ENCODE results near the gene PKLR. TPM values are rescaled to one million over a fixed set of nuclear protein-coding genes. Genes with fewer than 3 reads are reported as not detected.
"Not testable (repeated sequence)": the region's sequence is repeated elsewhere in the genome, so short reads cannot be mapped to it uniquely, and the experiment has no call there.

The PKLR gene
- total RNA-seq, 1 experiment from 2014 or later = 0.17 TPM

DNA sequence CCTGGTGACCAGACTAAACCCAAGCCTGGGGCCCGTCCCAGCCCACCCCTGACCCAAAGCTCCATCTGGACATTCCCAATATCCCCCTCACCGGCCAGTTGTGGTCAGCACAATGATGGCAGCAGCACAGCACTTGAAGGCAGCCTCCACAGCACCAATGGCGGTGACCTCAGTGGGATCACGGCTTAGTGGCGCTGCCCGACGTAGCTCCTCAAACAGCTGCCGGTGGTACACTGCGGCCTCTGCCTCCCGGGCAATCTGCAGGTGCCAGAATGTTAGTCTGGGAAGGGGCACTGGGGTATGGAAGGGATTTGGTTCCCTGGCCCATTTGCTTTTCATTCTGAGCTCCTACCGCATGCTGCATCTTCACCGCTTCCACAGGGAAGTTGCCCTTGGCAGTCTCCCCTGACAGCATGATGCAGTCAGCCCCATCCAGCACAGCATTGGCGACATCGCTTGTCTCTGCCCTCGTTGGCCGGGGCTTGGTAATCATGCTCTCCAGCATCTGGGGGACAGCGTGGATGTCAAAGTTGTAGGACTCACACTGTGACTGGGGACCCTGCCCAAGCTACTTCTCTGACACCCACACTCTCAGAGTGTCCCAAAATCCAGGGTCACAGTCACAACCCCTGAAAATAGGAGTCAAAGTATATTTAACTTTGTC lies 8.0 kb downstream of the PKLR start:
- CTCF ChIA-PET = interaction anchor here (1.6 kb wide), 1 partner anchor 43 kb away, joined by 5 read pairs; no protein-coding TSS in a partner anchor
- TF ChIP-seq, protein P1, sequence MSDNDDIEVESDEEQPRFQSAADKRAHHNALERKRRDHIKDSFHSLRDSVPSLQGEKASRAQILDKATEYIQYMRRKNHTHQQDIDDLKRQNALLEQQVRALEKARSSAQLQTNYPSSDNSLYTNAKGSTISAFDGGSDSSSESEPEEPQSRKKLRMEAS (IDR thresholded peaks at IDR 0.05) = no peak
- TF ChIP-seq POLR2A (IDR thresholded peaks at IDR 0.05; ENCODE audit: borderline replicate concordance, extremely low read depth, insufficient read depth, insufficient read length) (no peak), ZFX (IDR thresholded peaks at IDR 0.05) (no peak), SIN3A (IDR thresholded peaks at IDR 0.05; ENCODE audit: low read depth) (no peak)
- TF ChIP-seq, protein P2, sequence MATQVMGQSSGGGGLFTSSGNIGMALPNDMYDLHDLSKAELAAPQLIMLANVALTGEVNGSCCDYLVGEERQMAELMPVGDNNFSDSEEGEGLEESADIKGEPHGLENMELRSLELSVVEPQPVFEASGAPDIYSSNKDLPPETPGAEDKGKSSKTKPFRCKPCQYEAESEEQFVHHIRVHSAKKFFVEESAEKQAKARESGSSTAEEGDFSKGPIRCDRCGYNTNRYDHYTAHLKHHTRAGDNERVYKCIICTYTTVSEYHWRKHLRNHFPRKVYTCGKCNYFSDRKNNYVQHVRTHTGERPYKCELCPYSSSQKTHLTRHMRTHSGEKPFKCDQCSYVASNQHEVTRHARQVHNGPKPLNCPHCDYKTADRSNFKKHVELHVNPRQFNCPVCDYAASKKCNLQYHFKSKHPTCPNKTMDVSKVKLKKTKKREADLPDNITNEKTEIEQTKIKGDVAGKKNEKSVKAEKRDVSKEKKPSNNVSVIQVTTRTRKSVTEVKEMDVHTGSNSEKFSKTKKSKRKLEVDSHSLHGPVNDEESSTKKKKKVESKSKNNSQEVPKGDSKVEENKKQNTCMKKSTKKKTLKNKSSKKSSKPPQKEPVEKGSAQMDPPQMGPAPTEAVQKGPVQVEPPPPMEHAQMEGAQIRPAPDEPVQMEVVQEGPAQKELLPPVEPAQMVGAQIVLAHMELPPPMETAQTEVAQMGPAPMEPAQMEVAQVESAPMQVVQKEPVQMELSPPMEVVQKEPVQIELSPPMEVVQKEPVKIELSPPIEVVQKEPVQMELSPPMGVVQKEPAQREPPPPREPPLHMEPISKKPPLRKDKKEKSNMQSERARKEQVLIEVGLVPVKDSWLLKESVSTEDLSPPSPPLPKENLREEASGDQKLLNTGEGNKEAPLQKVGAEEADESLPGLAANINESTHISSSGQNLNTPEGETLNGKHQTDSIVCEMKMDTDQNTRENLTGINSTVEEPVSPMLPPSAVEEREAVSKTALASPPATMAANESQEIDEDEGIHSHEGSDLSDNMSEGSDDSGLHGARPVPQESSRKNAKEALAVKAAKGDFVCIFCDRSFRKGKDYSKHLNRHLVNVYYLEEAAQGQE (IDR thresholded peaks at IDR 0.05; ENCODE audit: low read depth) = no peak
- Histone ChIP-seq H3K4me2 (ENCODE audit: low read length) (no peak overlapping the region), H3K9ac (ENCODE audit: low read length) (no peak overlapping the region), H3K27me3 (ENCODE audit: insufficient read depth, low read length) (no peaks in the 10 kb centered on the region), H3K79me2 (ENCODE audit: insufficient read depth, low read length) (no peaks in the 10 kb centered on the region), H2AFZ (ENCODE audit: low read depth, low read length, poor library complexity, severe bottlenecking) (no peak overlapping the region), H3K27ac (ENCODE audit: low read depth, low read length) (no peak overlapping the region), H3K4me3 (replicated peaks in 1 of 2; ENCODE audit: low read depth in 1 of 2, low read length in 2 of 2) (no peak overlapping the region), H3K9me2 (ENCODE audit: insufficient read depth) (no peaks in the 10 kb centered on the region), H3K9me3 (ENCODE audit: control insufficient read depth in 1 of 2, insufficient read depth in 1 of 2, low read depth in 1 of 2, low read length in 2 of 2) (no peaks in the 10 kb centered on the region), H4K20me1 (ENCODE audit: insufficient read depth) (no peaks in the 10 kb centered on the region), H3K4me1 (ENCODE audit: control insufficient read depth in 1 of 2, insufficient read depth in 2 of 2, low read length in 2 of 2) (no peaks in the 10 kb centered on the region), H3K36me3 (ENCODE audit: control insufficient read depth in 1 of 2, insufficient read depth in 2 of 2, low read length in 2 of 2) (no peaks in the 10 kb centered on the region)
- DNase-seq (ENCODE audit: low read depth, low spot score) (no peak), ATAC-seq (no peak)
- RAD21 ChIA-PET (ENCODE audit: low non-redundant PET in 1 of 2, low total read pairs in 2 of 2, uncharacterized antibody in 2 of 2, unreplicated experiment in 2 of 2) = no interaction called here
- POLR2A ChIA-PET = no interaction called here
- intact Hi-C loops (cut with micrococcal nuclease) = no loop called here
- BruUV-seq (replicated peaks) = no TSS peak

DNA sequence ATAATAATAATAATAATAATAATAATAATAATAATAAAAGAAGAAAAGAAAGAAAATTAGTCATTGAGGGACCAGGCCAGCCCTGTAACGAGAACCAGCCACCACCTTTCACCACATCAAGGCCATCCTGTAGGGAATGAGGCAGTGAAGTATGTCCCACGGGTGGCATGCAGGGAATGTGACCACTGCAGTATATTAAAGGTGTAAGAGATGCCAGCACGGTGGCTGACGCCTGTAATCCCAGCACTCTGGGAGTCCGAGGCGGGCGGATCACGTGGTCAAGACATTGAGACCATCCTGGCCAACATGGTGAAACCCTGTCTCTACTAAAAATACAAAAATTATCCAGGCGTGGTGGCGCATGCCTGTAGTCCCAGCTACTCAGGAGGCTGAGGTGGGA lies 10.2 kb downstream of the PKLR start:
- DNase-seq (ENCODE audit: low read depth, low spot score); H3K36me3 ChIP-seq (ENCODE audit: control insufficient read depth in 1 of 2, insufficient read depth in 2 of 2, low read length in 2 of 2); H3K9me2 ChIP-seq (ENCODE audit: insufficient read depth); POLR2A ChIA-PET; H3K27me3 ChIP-seq (ENCODE audit: insufficient read depth, low read length); H2AFZ ChIP-seq (ENCODE audit: low read depth, low read length, poor library complexity, severe bottlenecking); CTCF ChIA-PET; ATAC-seq; RAD21 ChIA-PET (ENCODE audit: low non-redundant PET in 1 of 2, low total read pairs in 2 of 2, uncharacterized antibody in 2 of 2, unreplicated experiment in 2 of 2); H3K9me3 ChIP-seq (ENCODE audit: control insufficient read depth in 1 of 2, insufficient read depth in 1 of 2, low read depth in 1 of 2, low read length in 2 of 2); H3K4me1 ChIP-seq (ENCODE audit: control insufficient read depth in 1 of 2, insufficient read depth in 2 of 2, low read length in 2 of 2); BruUV-seq (replicated peaks); H3K79me2 ChIP-seq (ENCODE audit: insufficient read depth, low read length); H4K20me1 ChIP-seq (ENCODE audit: insufficient read depth); intact Hi-C loops (cut with micrococcal nuclease); H3K9ac ChIP-seq (ENCODE audit: low read length); H3K27ac ChIP-seq (ENCODE audit: low read depth, low read length); H3K4me3 ChIP-seq (replicated peaks in 1 of 2; ENCODE audit: low read depth in 1 of 2, low read length in 2 of 2); H3K4me2 ChIP-seq (ENCODE audit: low read length): not testable (repeated sequence)
